ENCODE results near the gene DNAH8.

DNA sequence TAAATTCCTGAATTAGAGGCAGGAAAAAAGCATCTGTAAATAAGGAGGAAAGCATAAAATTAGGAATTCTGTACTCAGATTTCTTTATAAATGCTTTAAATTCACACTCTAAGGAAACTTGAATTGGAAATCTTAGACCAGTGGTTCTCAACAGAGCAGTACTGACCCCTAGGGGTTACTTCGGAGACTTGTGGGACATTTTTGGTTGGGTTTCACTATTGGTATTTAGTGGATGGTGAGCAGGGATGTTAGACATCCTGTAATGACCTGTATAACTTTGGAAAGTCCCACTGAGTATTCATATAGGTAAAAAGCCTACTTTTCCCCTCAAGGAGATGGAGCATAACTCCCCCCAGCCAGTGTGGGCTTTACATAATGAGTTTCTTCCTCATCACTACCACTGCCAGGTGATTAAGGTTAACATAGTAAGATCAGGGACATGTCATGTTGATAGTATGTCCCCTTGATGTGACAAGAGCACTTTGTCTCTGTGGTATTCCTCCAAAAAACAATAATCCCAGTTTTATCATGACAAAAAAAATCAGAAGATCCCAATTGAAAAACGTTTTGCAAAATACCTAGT, 43.1 kb upstream of the DNAH8 start:
- TF ChIP-seq, protein P1, sequence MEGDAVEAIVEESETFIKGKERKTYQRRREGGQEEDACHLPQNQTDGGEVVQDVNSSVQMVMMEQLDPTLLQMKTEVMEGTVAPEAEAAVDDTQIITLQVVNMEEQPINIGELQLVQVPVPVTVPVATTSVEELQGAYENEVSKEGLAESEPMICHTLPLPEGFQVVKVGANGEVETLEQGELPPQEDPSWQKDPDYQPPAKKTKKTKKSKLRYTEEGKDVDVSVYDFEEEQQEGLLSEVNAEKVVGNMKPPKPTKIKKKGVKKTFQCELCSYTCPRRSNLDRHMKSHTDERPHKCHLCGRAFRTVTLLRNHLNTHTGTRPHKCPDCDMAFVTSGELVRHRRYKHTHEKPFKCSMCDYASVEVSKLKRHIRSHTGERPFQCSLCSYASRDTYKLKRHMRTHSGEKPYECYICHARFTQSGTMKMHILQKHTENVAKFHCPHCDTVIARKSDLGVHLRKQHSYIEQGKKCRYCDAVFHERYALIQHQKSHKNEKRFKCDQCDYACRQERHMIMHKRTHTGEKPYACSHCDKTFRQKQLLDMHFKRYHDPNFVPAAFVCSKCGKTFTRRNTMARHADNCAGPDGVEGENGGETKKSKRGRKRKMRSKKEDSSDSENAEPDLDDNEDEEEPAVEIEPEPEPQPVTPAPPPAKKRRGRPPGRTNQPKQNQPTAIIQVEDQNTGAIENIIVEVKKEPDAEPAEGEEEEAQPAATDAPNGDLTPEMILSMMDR (IDR thresholded peaks at IDR 0.05), result peak in 3 of 4 experiments; percentile 24 to 55 (median 44)
- no peak for TF ChIP-seq POLR2A (IDR thresholded peaks at IDR 0.05)

Measured in sigmoid colon (tissue), 3 donors.